T-helper 1 cell (primary cell): ENCODE results near the gene FGF6.

ENCODE experiments used
- DNase-seq, 5 donors: peaks; one replicate each; pipeline ENCODE4 v3.0.0-alpha.2; 2012 to 2020
- total RNA-seq, 4 donors: gene quantifications; one replicate each; lab custom pipeline; 2026; lab: John Stamatoyannopoulos, UW

FGF6 gene, protein sequence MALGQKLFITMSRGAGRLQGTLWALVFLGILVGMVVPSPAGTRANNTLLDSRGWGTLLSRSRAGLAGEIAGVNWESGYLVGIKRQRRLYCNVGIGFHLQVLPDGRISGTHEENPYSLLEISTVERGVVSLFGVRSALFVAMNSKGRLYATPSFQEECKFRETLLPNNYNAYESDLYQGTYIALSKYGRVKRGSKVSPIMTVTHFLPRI
- 0 reads per million in 4 donors for total RNA-seq

DNA sequence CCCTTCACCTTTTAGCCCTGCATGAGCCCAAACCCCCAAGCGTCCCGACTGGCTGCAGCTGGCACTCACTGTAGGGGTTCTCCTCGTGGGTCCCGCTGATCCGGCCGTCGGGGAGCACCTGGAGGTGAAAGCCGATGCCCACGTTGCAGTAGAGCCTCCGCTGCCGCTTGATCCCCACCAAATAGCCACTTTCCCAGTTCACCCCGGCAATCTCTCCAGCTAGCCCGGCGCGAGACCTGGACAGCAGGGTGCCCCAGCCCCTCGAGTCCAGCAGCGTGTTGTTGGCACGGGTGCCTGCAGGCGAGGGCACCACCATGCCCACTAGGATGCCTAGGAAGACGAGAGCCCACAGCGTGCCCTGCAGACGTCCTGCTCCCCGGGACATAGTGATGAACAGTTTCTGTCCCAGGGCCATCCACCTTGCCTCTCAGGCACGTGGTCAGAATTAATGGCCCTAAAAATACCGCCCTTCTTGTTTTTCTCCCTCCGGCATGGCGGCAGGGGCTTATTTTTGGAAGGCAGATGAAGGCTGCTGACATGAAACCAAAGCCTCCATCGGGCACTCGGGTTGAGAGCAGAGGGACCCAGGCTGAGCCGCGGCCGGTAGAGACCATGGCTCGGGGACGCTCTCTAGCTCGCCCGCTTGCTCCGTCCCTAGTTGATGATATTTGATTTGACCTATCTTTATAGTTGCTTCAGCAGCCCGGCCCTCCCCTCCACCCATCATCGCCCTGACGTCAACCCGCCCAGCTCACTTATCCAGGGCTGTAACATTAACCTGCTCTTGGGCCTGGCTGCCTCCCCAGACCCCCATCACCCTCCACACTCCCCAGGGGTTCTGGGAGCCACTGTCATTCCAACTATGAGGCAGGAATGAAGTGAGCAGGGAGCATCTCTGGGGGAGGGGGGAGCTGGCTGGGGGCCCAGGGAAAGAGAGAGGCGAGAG lies at the start of gene FGF6:
Gene FGF6 (minus strand): TSS at position 660 of the 946 bp plus-strand sequence. CDS start 245 bp downstream, at position 415.
- DNase-seq, result no peak

DNA sequence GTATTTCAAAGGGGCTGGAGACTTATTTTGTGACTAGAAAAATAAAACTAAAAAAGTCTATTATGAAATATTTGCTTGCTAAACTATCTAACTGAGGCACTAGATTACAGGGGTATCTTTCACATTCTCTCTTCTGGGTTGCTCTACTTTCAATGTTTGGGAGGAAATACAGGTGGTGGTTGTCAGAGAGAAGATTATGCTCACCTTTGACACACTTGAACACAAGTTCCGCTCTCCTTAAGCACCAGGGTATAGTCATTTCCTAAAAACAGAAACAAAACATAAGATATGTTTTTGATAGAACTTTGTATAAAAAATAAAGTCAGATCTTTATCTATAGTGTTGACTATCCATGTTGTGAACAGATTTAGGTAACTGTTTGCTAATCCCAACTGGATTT lies 45.4 kb upstream of the FGF6 start:
- no peak for DNase-seq

DNA sequence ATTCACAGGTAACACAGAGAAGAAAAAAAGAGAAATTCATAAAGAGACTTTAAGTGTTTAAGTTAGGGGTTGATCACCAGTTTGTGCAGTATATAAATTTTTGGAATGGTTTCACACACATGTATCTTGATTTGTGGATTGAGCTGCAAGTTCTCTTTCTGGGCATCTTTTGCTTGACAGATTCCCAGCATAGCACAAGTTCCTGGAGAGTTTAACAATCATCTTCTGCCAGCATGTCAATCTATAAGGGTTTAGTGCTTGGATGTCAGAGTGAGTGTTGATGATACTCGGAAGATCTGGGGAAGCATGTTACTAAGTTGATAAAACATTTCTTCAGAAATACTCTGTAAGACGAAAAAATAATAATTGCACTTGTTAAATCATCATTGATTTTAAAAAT lies 43.9 kb upstream of the FGF6 start:
- DNase-seq, result no peak

DNA sequence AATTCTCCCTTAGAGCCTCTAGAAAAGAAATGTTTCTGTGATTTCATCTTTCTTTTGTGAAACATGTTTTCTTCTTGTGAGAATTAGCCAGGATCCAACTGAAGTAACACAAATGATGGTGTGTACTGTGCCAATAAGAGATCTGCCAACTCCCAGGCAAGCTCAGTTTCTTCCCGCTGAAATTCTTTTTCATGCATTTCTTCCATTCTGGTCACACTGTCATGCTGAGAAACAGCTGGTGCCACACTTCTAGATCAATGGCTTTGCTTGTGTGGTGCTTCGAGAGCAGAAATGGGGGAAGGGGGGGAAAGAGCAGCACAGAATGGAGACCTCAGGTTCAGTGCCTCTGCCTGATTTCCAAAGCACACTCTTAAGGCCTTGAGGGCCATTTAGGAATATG lies 41.4 kb upstream of the FGF6 start:
- DNase-seq, result no peak

DNA sequence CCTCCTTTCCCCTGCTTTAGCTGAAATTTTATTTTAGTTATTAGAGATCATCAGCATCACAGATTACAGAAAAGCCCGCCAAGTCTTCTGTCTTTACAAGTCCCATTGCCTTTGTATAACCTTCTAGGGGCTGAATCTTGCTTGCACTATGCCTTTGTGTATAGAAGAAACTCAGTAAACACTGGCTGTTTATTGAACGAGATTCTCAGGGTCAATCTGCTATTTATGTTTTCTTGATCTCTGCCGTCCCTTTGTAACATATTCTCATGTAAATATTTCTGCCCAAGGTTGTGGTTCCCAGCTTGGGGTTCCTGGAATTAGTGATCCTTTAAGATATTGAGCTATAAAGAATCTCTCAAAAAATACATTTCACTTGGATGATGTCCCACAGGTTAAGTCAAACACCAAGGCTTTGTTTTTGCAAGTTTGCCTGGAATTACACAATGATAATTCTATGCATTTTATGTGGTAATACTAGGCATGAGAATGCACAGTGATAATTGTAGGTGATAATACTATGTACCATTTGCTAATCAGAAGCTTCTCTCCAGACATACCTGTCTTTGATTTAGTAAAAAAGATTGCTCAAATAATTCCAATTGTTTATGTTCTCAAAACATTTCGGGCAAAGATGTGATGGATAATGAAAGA lies 40.6 kb upstream of the FGF6 start:
- no peak for DNase-seq

DNA sequence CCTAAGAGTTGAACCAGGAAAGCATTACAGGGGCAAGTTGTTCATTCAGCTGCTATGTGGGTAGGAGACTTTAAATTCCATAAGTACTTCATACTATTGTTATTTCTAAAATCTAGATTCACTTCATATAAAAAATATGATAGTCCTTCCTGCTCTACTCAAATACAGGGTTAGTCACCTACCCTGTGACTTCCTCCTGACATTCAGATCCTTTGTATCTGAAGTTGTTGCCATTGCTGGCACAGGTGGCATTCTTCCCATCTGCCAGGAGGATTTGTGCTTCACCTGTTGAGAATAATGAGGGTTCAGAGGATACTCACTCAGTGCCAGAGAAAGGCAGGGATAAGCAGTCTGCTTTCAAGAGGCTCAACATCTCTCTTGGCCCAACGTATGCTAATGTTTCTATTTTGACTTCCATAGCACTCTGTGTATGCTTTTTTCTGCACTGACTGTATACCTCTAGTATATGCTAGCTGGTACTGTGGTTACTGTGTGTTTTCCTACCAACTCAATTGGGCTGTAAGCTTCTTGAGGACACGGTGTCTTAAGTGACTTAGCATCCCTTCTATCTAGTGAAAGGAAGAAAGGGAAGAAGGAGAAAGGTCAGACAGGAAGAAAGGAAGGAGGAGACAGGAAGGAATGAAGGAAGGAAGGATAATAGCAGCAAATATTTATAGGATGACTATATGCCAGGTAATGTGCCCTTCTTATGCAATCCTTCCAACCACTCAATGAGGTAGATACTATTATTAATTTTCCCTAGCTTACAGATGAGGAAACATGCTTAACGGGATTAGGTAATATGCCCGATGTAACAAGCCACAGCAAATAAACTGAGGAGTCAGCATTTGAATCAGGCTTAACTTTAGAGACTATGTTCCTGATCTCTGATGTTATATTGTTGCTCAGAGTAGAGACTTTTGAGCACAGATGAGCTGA lies 38.5 kb upstream of the FGF6 start:
- no peak for DNase-seq

DNA sequence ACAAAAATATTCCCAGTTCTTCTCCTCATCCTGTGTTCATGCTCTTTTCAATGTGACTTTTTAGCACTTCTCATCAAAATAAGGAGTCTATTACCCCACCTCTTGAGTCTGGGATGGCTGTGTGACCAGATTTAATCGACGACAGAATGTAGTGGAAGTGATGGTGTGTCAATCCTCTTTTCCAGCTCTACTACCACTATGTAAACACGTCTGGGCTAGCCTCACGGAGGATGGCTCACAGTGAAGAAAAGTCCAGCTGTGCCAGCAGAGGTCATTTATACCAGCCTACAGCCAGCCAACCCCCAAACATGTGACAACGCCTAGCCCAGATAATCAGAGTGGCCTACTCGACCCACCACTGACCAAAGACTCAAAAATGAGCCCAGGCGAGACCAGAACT lies 37.3 kb upstream of the FGF6 start:
- DNase-seq, result no peak

DNA sequence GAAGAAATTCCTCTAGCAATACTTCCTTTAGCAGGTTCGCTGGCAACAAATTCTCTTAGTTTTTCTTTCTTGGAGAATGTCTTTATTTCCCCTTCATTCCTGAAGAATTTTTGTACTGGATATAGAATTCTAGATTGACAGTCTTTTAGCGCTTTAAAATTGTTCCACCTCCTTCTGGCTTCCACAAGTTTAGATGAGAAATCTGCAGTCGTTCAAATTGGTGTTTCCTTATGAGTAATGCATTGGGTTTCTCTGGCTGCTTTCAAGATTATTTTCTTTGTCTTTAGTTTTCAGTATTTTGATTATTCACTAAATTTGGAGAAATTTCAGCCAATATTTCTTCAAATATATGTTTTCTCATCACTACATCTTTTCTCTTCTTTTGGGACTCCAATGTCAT lies 33.3 kb upstream of the FGF6 start:
- no peak for DNase-seq

DNA sequence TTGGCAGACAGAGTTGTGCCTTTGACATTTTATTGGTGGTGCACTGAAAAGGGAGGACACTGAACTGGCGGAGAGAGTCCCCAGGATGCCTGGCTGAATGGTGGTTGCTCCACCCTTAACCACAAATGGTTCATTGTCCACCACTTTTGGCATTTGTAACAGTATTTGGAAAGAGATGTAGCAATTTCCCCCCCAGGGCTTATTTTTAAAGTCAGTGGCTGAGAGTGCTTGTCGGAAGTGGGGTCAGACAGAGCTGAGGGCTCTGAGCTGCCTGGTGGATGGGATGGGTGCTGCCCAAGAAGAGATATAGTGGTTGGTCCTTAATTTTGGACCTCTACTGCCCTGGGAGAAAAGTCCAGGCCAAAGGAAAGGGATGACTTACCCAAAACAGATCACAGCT lies 31.5 kb upstream of the FGF6 start:
- no peak for DNase-seq

DNA sequence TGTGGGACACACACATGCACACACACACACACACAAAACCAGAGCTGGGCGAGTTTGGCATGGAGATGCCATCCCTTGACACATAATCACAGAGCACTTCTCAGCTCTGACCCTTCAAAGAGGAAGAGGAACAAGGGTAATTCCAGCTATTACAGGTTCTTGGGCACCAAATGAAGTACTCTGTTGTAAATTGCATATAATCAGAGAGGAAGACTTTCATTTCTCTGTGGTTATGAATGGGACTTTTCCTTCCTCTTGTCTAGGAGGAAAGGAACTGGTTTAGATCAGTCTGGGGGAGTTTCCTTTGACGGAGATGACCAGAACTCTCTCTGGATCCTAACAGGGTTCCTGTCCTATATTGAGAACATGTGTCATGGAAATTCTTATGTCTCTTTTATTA lies 26.4 kb upstream of the FGF6 start:
- no peak for DNase-seq

DNA sequence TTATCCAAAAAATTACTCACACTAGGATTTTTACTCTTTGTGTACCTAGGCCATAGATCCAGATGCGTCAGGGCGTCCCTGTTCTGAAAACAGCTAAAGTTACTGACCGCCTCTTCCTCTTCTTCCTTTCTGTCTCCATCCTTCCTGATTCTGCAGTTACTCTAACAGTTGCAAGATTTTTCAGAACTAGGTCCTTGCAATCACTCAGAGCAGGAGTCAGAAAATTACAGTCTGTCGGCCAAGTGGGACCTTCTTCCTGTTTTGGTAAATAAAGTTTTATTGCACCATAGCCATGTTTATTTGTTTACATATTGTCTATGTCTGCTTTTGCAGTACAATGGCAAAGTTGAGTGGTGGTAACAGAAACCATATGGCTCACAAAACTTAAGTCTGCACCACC lies 25.6 kb upstream of the FGF6 start:
- DNase-seq, result no peak

DNA sequence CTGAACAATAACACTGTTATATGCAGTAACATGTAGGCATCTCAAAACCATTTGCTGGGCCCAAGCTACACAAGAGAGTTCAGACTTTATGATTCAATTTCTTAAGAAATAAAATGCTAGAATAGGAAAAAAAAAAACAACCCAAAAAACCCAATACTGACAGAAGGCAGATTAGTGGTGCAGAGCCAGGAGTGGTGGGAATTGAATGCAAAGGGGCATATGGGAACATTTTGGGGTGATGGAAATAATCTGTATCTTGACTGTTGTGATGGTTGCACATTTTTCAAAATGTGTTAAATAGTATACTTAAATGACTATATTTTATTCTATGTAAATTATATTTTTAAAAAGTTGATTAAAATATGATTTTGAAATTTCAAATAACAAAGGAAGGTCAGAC lies 23.4 kb upstream of the FGF6 start:
- DNase-seq, result no peak

DNA sequence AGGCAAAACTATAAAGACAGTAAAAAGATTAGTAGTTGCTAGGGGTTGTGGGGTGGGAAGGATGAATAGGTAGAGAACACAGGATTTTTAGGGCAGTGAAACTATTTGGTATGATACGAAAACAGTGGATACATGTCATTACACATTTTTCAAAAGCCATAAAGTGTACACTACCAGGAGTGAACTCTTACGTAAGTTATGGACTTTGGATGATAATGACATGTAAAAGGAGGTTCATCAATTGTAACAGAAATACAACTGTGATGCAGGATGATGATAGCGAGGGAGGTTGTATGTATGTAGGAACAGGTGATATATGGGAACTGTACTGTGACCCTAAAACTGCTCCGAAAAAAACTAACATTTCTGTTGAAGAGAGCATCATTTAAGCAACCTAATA lies 15.1 kb upstream of the FGF6 start:
- no peak for DNase-seq

DNA sequence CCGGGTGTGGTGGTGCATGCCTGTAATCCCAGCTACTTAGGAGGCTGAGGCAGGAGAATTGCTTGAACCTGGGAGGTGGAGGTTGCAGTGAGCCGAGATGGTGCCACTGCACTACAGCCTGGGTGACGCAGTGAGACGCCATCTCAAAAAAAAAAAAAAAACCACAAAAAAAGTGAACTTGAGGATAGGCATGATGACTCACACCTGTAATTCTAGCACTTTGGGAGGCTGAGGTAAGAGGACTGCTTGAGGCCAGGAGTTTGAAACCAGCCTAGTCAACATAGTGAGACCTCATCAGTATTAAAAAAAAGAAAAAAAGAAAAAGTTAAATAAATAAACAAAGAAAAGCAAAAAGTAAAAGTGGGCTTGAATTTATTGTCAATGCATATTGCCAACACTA lies 10.2 kb upstream of the FGF6 start:
- peak in 1 of 5 donors; percentile 27 for DNase-seq

DNA sequence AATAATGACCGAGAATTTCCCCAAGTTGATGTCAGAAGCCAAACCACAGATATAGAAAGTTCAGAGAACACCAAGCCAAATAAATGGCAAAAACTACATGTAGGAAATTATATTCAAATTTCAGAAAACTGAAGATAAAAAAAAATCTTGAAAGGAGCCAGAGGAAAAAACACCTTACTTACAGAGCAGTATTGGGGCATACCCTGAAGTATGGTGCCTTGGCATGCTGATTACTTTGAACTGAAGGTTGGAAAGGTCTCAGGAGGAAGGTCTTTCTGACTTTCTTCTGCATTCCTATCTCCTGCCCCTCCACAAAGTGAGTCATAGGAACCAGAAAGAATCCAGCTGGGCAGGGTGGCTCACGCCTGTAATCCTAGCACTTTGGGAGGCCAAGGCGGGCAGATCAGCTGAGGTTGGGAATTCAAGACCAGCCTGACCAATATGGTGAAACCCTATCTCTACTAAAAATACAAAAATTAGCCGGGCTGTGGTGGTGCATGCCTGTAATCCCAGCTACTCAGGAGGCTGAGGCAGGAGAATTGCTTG lies 8.8 kb upstream of the FGF6 start:
- DNase-seq, result no peak

DNA sequence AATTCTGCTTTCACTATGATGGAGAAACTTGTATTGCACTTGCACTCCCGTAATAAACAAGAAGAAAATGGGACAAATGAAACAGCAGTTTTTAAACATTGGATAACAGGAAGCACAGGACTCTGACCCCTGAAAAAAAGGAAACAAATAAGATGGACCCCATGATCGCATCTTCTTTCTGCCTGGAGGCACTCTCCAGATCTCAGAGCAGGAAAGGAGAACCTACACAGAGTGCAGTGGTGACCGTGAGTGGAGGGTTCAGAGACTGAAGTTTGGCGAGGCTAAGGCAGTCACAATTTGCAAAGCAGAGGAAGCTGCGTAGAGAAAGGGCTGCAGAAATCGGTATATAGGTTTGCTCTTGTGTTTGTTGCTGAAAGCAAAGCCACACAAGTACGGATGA lies 6.1 kb upstream of the FGF6 start:
- DNase-seq, result no peak

DNA sequence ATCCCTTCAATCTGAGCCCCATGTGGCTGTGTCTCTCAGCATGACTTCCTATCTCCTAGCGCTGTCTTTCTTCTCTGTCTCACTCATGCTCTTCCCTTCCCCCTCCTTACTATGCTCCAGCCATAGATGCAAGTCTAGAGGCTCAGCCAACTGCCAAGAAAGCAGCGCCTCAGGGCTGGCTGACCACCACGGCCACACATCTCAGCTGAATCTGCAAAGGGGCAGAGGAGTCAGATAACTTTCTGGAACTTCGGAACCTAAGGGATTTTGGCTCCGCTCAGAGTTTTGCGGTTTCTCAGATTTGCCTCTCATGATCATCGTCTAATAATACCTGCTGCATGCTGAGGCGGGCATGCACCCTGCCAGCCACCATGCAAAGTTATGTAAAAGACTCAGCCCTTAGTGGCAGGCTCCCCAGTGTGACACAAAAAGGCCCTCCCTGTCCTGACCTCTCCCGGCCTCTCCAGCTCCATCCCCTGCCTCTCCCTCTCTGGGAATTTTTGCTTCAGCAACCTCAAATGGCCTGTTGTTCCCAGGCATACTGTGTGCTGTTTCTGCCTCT lies 5.0 kb upstream of the FGF6 start:
- DNase-seq, result no peak

DNA sequence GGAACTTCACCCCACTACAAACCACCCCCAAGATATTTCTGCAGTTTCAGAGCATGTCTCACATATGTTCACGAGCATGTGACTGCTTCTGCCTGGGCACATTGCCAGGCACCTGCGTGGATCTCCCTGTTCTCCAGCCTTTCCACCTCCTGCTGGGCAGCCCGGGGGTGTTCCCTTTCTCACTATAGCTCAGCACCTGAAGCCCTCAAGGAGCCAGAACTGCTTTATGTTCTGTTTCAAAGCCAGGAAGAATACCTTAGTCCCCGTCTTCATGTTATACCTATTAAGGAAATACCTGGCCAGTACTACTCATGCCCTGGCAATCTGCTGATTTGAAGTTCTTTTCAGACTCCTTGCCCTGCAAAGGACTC lies 4.2 kb upstream of the FGF6 start:
- DNase-seq, result no peak

DNA sequence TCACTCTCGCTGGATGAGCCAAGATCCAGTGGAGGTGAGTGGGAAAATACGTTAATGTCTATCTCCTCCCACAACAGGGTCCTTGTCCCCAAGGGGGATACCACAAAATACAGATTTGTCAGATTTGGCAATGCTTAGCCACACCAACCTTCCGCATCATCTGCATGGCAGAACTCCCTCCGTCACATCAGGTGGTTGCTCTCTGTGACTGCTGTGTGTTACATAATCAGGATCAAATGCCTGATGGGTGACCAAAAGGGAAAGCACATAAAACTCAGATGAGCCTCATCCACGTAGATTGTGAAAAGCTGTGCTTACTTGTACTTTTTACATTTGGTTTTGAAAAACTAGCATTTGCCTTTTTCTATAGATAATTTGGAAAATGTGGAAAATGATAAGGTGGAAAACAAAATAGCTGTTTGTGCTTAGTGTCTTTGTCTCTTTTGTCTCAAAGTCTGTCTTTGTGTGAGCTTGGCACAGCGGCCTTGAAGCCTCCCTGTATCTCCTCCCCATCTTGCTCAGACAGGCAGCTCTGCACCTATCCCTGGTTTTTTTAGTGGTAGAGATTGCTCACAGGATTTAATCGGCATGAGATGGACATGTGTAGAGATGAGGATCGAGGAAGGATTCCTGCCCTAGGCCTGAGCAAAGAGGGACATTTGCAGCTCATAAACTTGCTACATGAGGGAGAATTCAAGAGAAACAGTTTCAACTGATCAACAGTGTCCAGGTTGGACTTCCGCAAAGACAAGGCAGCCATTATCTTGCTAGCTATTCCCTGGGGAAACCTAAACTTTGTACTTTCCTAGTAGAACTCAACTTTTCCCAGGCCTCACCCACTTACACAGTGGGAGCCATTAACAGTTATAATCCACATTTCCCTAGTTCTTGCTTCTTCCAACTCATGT lies 3.6 kb upstream of the FGF6 start:
- DNase-seq, result no peak

DNA sequence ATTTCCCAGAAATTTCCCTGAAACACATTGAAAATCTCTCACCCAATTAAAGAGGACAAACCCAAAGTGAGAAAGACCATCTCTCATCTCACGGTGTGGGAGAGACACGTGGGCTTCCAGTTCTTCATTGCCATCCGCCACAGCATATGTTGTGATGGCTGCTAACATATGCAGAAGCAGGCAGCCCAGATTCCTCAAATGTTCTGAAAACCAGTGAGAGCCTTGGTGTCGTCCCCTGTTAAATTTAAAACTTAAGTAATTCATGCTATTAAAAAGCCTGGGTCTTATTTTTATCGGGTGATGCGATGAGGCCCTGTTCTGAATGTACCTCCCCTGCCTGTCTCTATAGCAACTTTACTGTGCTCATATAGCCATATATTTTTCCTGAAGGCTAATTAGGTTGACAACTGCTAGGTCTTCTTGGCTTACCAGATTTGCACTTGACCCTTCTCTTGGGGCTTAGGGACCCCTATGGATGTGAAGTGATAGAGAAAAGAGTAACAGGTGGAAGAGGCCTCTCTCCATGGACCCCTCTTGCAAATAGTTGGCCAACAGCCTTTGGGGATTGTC lies 2.8 kb upstream of the FGF6 start:
- no peak for DNase-seq

DNA sequence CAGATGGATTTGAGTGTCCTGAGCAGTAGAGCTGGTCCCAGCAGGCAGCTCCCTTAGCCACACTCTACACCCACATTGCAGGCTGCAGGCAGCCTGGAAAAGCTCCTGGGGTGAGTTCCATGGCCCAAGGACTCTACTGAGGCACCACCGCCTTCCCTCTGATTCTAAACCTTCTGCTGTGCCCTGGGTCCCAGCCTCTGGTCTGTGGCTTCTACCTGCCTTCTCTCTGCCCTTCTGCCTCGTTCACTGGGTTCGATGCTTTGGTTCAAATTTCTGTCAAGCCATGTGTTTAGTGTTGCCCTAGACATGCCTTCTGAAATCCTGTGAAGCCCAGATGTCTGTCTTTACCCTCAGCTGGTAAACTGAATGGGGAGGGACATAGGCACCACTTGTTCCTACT lies 1.5 kb upstream of the FGF6 start:
- no peak for DNase-seq
